Activated CD4-positive, alpha-beta T cell treated with anti-CD3 and anti-CD28 coated beads, Interleukin-2, Interleukin-6, amounts not matched to agents 100 ng/mL and 50 ng/mL, durations not matched to agents 16 hours and 8 hours (primary cell): ENCODE results near the gene ABAT.
A peak's percentile ranks its signal among the peaks of the same experiment; 100 is the strongest.

Source experiments
- DNase-seq: peaks from one replicate; pipeline ENCODE4 v3.0.0-alpha.2; 2020

Gene ABAT

GRCh38 chr16:8674413-8675022 is at the start of gene ABAT:
Gene ABAT (plus strand): TSS chr16:8674617. CDS start chr16:8735740, 61,123 bp downstream.
- peak; percentile 93 for DNase-seq

GRCh38 chr16:8625491-8626087 is 48.8 kb upstream of the ABAT start:
- no peak for DNase-seq

GRCh38 chr16:8626946-8627345 is 47.5 kb upstream of the ABAT start:
- DNase-seq: no peak

GRCh38 chr16:8627456-8627855 is 47.0 kb upstream of the ABAT start:
- DNase-seq: no peak

GRCh38 chr16:8628981-8629725 is 45.3 kb upstream of the ABAT start:
- DNase-seq: no peak

GRCh38 chr16:8630255-8630953 is 44.0 kb upstream of the ABAT start:
- no peak for DNase-seq

- no peak for DNase-seq
Measured at GRCh38 chr16:8631373-8631772, 43.0 kb upstream of the ABAT start.

GRCh38 chr16:8631818-8632465 is 42.5 kb upstream of the ABAT start:
- no peak for DNase-seq

- no peak for DNase-seq
Measured at GRCh38 chr16:8632675-8633182, 41.7 kb upstream of the ABAT start.

GRCh38 chr16:8634991-8635736 is 39.3 kb upstream of the ABAT start:
- DNase-seq: no peak

GRCh38 chr16:8639694-8640093 is 34.7 kb upstream of the ABAT start:
- no peak for DNase-seq

GRCh38 chr16:8641671-8642070 is 32.7 kb upstream of the ABAT start:
- no peak for DNase-seq

- no peak for DNase-seq
Measured at GRCh38 chr16:8642146-8642545, 32.3 kb upstream of the ABAT start.

GRCh38 chr16:8644211-8645140 is 29.9 kb upstream of the ABAT start:
- peak; percentile 12 for DNase-seq

- no peak for DNase-seq
Measured at GRCh38 chr16:8645141-8645521, 29.3 kb upstream of the ABAT start.

- no peak for DNase-seq
Measured at GRCh38 chr16:8645831-8646230, 28.6 kb upstream of the ABAT start.

- DNase-seq: no peak
Measured at GRCh38 chr16:8646326-8647053, 27.9 kb upstream of the ABAT start.

GRCh38 chr16:8647721-8648318 is 26.6 kb upstream of the ABAT start:
- DNase-seq: no peak

GRCh38 chr16:8648877-8649276 is 25.5 kb upstream of the ABAT start:
- DNase-seq: no peak
